Fibroblast of villous mesenchyme (primary cell): ENCODE data around the gene CCL20. TPM values are rescaled to one million over a fixed set of nuclear protein-coding genes. Genes with fewer than 3 reads are reported as not detected.
"Not testable (repeated sequence)": the region's sequence is repeated elsewhere in the genome, so short reads cannot be mapped to it uniquely, and the experiment has no call there.

Source experiments
- DNase-seq: peaks from one replicate; pipeline ENCODE4 v3.0.0-alpha.2; 2010; ENCODE audit warnings: low read depth
- H3K4me3 ChIP-seq: 2 replicates; pipeline ENCODE4 v1.5.1; 2011; ENCODE audit warnings: low read depth, mild to moderate bottlenecking, low read length
- CTCF ChIP-seq: IDR thresholded peaks from 2 replicates; pipeline ENCODE4 v1.5.1; 2012; ENCODE audit warnings: low read depth, mild to moderate bottlenecking, low read length; ENCODE audit not compliant: insufficient read depth
- total RNA-seq: library from RNA; depleted of rRNA; stranded (reverse); fragments of >200 nt; gene quantifications from 2 replicates; pipeline ENCODE4 v1.2.3, GENCODE V29; 2012

CCL20 gene
- total RNA-seq, 1 donor, result 0.43 TPM

GRCh38 chr2:227829337-227829736 lies 15.7 kb downstream of the CCL20 start:
- no peak for DNase-seq
- H3K4me3 ChIP-seq, result no peak overlapping the region
- no peak for TF ChIP-seq CTCF

DNA sequence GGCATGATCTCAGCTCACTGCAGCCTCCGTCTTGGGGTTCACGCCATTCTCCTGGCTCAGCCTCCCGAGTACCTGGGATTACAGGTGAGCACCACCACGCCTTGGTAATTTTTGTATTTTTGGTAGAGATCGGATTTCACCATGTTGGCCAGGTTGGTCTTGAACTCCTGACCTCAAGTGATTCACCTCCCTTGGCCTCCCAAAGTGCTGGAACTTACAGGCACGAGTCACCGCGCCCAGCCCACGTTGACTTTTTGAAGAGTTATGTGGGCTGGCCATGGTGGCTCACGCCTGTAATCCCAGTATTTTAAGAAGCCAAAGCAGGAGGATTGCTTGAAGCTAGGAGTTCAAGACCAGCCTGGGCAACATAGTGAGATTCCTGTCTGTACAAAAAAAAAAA lies 20.8 kb downstream of the CCL20 start:
- TF ChIP-seq CTCF, result no peak
- H3K4me3 ChIP-seq, result no peak overlapping the region
- DNase-seq, result no peak

- TF ChIP-seq CTCF, result no peak
- no peak for DNase-seq
- H3K4me3 ChIP-seq, result no peak overlapping the region
Measured at GRCh38 chr2:227834916-227835650, 21.4 kb downstream of the CCL20 start.

DNA sequence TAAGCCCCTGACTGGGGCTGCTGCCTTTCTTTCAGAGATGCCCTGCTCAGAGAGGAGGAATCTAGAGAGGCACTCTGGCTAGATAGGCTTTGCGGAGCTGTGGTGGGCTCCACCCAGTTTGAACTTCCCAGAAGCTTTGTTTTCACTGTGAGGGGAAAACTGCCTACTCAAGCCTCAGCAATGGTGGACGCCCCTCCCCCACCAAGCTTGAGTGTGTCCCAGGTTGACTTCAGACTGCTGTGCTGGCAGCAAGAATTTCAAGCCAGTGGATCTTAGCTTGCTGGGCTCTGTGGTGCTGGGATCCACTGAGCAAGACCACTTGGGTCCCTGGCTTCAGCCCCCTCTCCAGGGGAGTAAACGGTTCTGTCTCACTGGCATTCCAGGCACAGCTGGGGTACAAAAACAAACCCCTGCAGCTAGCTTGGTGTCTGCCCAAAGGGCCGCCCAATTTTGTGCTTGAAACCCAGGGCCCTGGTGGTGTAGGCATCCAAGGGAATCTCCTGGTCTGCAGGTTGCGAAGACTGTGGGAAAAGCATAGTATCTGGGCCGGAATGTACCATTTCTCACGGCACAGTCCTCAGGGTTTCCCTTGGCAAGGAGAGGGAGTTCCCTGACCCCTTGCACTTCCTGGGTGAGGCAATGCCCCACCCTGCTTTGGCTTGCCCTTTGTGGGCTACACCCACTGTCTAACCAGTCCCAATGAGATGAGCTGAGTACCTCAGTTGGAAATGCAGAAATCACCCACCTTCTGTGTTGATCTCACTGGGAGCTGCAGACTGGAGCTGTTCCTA lies 25.9 kb downstream of the CCL20 start:
- not testable (repeated sequence) for H3K4me3 ChIP-seq
- DNase-seq, result peak; percentile 33

DNA sequence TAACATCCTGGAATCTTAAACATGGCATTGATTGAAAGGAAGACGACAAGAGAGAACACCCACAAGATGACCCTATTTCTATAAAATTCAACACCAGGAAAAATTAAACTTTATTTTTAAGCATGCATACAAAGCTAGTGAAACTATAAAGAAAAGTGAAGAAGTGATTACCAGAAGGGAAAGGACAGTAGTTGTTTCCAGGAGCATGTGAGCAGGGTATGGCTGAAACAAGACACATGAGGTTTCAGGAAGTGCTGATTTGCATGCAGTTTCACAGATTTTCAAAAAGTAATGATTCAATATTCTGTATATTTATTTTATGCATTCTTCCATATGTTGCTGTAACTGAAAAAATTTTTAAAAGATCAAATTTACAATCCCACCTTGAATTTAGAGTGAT lies 33.2 kb downstream of the CCL20 start:
- no peak for DNase-seq
- no peak overlapping the region for H3K4me3 ChIP-seq
- TF ChIP-seq CTCF, result no peak

DNA sequence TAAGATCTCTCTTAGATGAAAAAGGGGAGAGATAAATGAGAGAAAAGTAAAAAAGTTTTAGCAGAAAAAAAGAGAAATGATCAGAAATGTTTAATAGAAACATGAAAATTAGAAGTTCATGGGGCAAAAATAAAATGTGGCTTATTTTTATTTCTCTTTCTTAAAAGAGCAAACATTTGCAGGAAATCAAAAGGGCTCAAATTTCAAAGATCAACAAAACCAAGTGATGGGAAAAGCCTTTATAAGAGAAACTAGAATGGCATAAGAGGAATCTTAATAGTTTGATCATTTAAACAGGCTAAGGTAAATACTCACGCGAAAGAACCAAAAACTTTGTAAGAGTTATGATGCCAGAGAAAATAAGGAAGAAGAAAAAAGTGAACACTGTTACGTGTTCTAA lies 34.5 kb downstream of the CCL20 start:
- H3K4me3 ChIP-seq, result no peak overlapping the region
- no peak for TF ChIP-seq CTCF
- no peak for DNase-seq

GRCh38 chr2:227848586-227848985 lies 34.9 kb downstream of the CCL20 start:
- H3K4me3 ChIP-seq, result no peak overlapping the region
- no peak for TF ChIP-seq CTCF
- no peak for DNase-seq
